SK-N-SH (cell line): ENCODE data around the gene NDUFB2. TPM values are rescaled to one million over a fixed set of nuclear protein-coding genes. Genes with fewer than 3 reads are reported as not detected.

ENCODE experiments used
- CTCF ChIA-PET: fragments of 300-600, 350-600 bp; formaldehyde crosslinking; extraction: SDS; loops from one replicate; lab custom pipeline; 2021; lab: Yijun Ruan, JAX
- POLR2A ChIA-PET: fragments of 350-600 bp; sonication (Branson Sonifier 250); formaldehyde crosslinking; extraction: SDS; loops from one replicate; lab custom pipeline; 2020; ENCODE audit warnings: antibody characterized with exemption, inconsistent platforms; lab: Yijun Ruan, JAX
- DNase-seq: peaks from one replicate; pipeline ENCODE4 v3.0.0; 2012
- H2AFZ ChIP-seq: fragments of 200-600 bp; sonication (generic); 2 replicates; pipeline ENCODE4 v1.8.1; 2016; ENCODE audit warnings: antibody characterized with exemption, mild to moderate bottlenecking, low read depth
- H3F3A ChIP-seq: fragments of 200-600 bp; sonication (generic); replicated peaks from 2 replicates; pipeline ENCODE3; 2016; ENCODE audit warnings: antibody characterized with exemption, mild to moderate bottlenecking; ENCODE audit not compliant: insufficient read depth
- H3K27ac ChIP-seq, 2 experiments: fragments of 200-500 bp in 1 of 2; fragments of 200-600 bp in 1 of 2; sonication (Bioruptor generic) in 1 of 2; sonication (generic), shearing (Covaris generic) in 1 of 2; 2 replicates each; pipeline versions ENCODE4 v1.5.1 to v1.6.1; 2014 to 2016; ENCODE audit warnings: low read depth in 2 of 2, inconsistent platforms in 1 of 2, low read length in 1 of 2, mild to moderate bottlenecking in 1 of 2, mixed read lengths in 1 of 2
- H3K27me3 ChIP-seq: fragments of 200-600 bp; sonication (generic), shearing (Covaris generic); 2 replicates; pipeline ENCODE4 v1.6.1; 2016; ENCODE audit warnings: mixed run types; ENCODE audit not compliant: insufficient read depth
- H3K36me3 ChIP-seq, 2 experiments: fragments of 200-500 bp in 1 of 2; fragments of 200-600 bp in 1 of 2; sonication (Bioruptor generic) in 1 of 2; sonication (generic) in 1 of 2; replicated peaks in 1 of 2; 2 replicates each; pipeline versions ENCODE3 to v1.5.1; 2014 to 2016; ENCODE audit warnings: low read length in 1 of 2, mild to moderate bottlenecking in 1 of 2; ENCODE audit not compliant: insufficient read depth in 2 of 2, control insufficient read depth in 1 of 2
- H3K4me1 ChIP-seq, 2 experiments: fragments of 200-500 bp in 1 of 2; fragments of 200-600 bp in 1 of 2; sonication (Bioruptor generic) in 1 of 2; sonication (generic), shearing (Covaris generic) in 1 of 2; 2 replicates each; pipeline versions ENCODE4 v1.5.1 to v1.6.1; 2014 to 2016; ENCODE audit warnings: low read depth in 1 of 2, low read length in 1 of 2, mixed run types in 1 of 2; ENCODE audit not compliant: insufficient read depth in 2 of 2, control insufficient read depth in 1 of 2
- H3K4me2 ChIP-seq: fragments of 200-600 bp; sonication (generic), shearing (Covaris generic); 2 replicates; pipeline ENCODE4 v1.6.1; 2017; ENCODE audit warnings: mixed run types
- H3K4me3 ChIP-seq, 2 experiments: fragments of 200-500 bp in 1 of 2; fragments of 200-600 bp in 1 of 2; sonication (Bioruptor generic) in 1 of 2; sonication (generic), shearing (Covaris generic) in 1 of 2; 2 replicates each; pipeline versions ENCODE4 v1.5.1 to v1.8.1; 2014 to 2016; ENCODE audit warnings: low read depth in 2 of 2, inconsistent platforms in 1 of 2, low read length in 1 of 2, mild to moderate bottlenecking in 1 of 2, mixed read lengths in 1 of 2, moderate library complexity in 1 of 2
- H3K79me2 ChIP-seq: fragments of 200-600 bp; sonication (generic); 2 replicates; pipeline ENCODE4 v1.8.1; 2017; ENCODE audit warnings: mild to moderate bottlenecking; ENCODE audit not compliant: insufficient read depth
- H3K9ac ChIP-seq: fragments of 200-600 bp; sonication (generic); 2 replicates; pipeline ENCODE4 v1.6.1; 2017; ENCODE audit warnings: mixed run types
- H3K9me2 ChIP-seq: fragments of 200-600 bp; sonication (generic); 2 replicates; pipeline ENCODE4 v1.6.1; 2017; ENCODE audit warnings: mixed run types
- H3K9me3 ChIP-seq: fragments of 200-600 bp; sonication (generic); 2 replicates; pipeline ENCODE4 v1.6.1; 2017; ENCODE audit warnings: mixed run types, mild to moderate bottlenecking, moderate library complexity
- H4K20me1 ChIP-seq: fragments of 200-600 bp; sonication (generic); 2 replicates; pipeline ENCODE4 v1.6.1; 2017; ENCODE audit warnings: mild to moderate bottlenecking, mixed run types; ENCODE audit not compliant: insufficient read depth
- CHD2 ChIP-seq: fragments of 150-350 bp; IDR thresholded peaks from 2 replicates; pipeline ENCODE4 v1.6.1; 2018; ENCODE audit warnings: low read length; ENCODE audit not compliant: partially characterized antibody
- CTCF ChIP-seq: fragments of 200-600 bp; sonication (generic); IDR thresholded peaks from 2 replicates; pipeline ENCODE4 v1.6.1; 2017; ENCODE audit warnings: antibody characterized with exemption, mild to moderate bottlenecking, moderate library complexity
- ELF1 ChIP-seq: IDR thresholded peaks from 2 replicates; pipeline ENCODE4 v1.4.0; 2012
- EZH2phosphoT487 ChIP-seq: fragments of 200-600 bp; sonication (generic); IDR thresholded peaks from 2 replicates; pipeline ENCODE4 v1.6.1; 2017; ENCODE audit warnings: low read depth, mixed run types, mild to moderate bottlenecking, antibody characterized with exemption, moderate library complexity, borderline replicate concordance
- FOSL2 ChIP-seq: IDR thresholded peaks from 2 replicates; pipeline ENCODE4 v1.4.0; 2012; ENCODE audit warnings: low read depth, mild to moderate bottlenecking, moderate library complexity, borderline replicate concordance
- MAX ChIP-seq: IDR thresholded peaks from 2 replicates; pipeline ENCODE4 v1.4.0; 2012; ENCODE audit warnings: low read depth
- MEF2A ChIP-seq: IDR thresholded peaks from 2 replicates; pipeline ENCODE4 v1.4.0; 2012; ENCODE audit warnings: low read depth, borderline replicate concordance
- NFIC ChIP-seq: IDR thresholded peaks from 2 replicates; pipeline ENCODE4 v1.4.0; 2012; ENCODE audit warnings: borderline replicate concordance
- POLR2AphosphoS5 ChIP-seq: IDR thresholded peaks from 2 replicates; pipeline ENCODE4 v1.6.1; 2012; ENCODE audit warnings: low read depth, low read length
- RAD21 ChIP-seq: IDR thresholded peaks from 2 replicates; pipeline ENCODE4 v1.6.1; 2012; ENCODE audit warnings: mild to moderate bottlenecking, low read length
- RCOR1 ChIP-seq: fragments of 150-350 bp; IDR thresholded peaks from 2 replicates; pipeline ENCODE4 v1.6.1; 2017; ENCODE audit warnings: antibody characterized with exemption, low read length
- REST ChIP-seq: IDR thresholded peaks from 2 replicates; pipeline ENCODE4 v1.6.1; 2012; ENCODE audit warnings: mild to moderate bottlenecking, low read depth, low read length, moderate library complexity
- TAF1 ChIP-seq: IDR thresholded peaks from 2 replicates; pipeline ENCODE4 v1.6.1; 2012; ENCODE audit warnings: low read depth, mild to moderate bottlenecking, low read length, moderate library complexity, borderline replicate concordance
- TCF12 ChIP-seq: IDR thresholded peaks from 2 replicates; pipeline ENCODE4 v1.4.0; 2012
- TEAD4 ChIP-seq: IDR thresholded peaks from 2 replicates; pipeline ENCODE4 v1.4.0; 2012; ENCODE audit warnings: mild to moderate bottlenecking, borderline replicate concordance; ENCODE audit not compliant: insufficient read depth
- YY1 ChIP-seq: IDR thresholded peaks from 2 replicates; pipeline ENCODE4 v1.4.0; 2012; ENCODE audit warnings: low read depth, mild to moderate bottlenecking
- WGBS: methylation state at CpG from one replicate; pipeline ENCODE4 v1.1.6; 2017; ENCODE audit warnings: low lambda C conversion rate; 5-methylcytosine and 5-hydroxymethylcytosine counted together
- polyA plus RNA-seq, 3 experiments: library from polyadenylated mRNA; depleted of rRNA; stranded (reverse); fragments of >200 nt; gene quantifications; 2 replicates each; pipeline ENCODE4 v1.2.3, GENCODE V29; 2012

NDUFB2 gene
- polyA plus RNA-seq, 1 of the 3 experiments (the other 2 are of a cell fraction): 1,214 TPM

GRCh38 chr7:140734729-140735128, 38.2 kb downstream of the NDUFB2 start:
- TF ChIP-seq YY1: no peak
- TF ChIP-seq REST: no peak
- TF ChIP-seq TEAD4: no peak
- no peak for TF ChIP-seq MAX
- no peak for TF ChIP-seq MEF2A
- TF ChIP-seq FOSL2: no peak
- no peak for TF ChIP-seq POLR2AphosphoS5
- no peak for TF ChIP-seq NFIC
- no peak for TF ChIP-seq TAF1
- no peak for TF ChIP-seq ELF1
- no peak for TF ChIP-seq RAD21
- TF ChIP-seq RCOR1: no peak
- TF ChIP-seq EZH2phosphoT487: no peak
- no peak for TF ChIP-seq TCF12
- TF ChIP-seq CTCF: no peak
- TF ChIP-seq CHD2: no peak
- Histone ChIP-seq H3K36me3 (peaks cover 37 to 38% of the 10 kb centered on the region in 2 experiments), H3F3A (no peaks in the 10 kb centered on the region), H3K4me3 (no peak overlapping the region), H3K9ac (no peak overlapping the region), H3K79me2 (no peaks in the 10 kb centered on the region), H3K4me2 (no peak overlapping the region), H3K4me1 (no peaks in the 10 kb centered on the region), H4K20me1 (no peaks in the 10 kb centered on the region), H3K27me3 (no peaks in the 10 kb centered on the region), H2AFZ (no peak overlapping the region), H3K9me2 (no peaks in the 10 kb centered on the region), H3K9me3 (no peaks in the 10 kb centered on the region), H3K27ac (no peak overlapping the region)
- ChIA-PET POLR2A (no interaction called here), CTCF (interaction anchor here (1.3 kb wide), 2 partner anchors 8 to 13 kb away, joined by 3 read pairs; no protein-coding TSS in a partner anchor)
- WGBS: 98% methylated on average over 2 of the region's 2 CpGs
- DNase-seq: no peak
